Calu3 (cell line): ENCODE results near the gene SLC38A3. TPM values are rescaled to one million over a fixed set of nuclear protein-coding genes. Genes with fewer than 3 reads are reported as not detected.

ENCODE experiments used
- BruUV-seq: library from RNA; stranded (reverse); fragments of 400-500 nt; replicated peaks from 2 replicates; lab custom pipeline; 2021; lab: Mats Ljungman, UMichigan
- CTCF ChIA-PET: fragments of 300-600 bp; sonication (Branson Sonifier 250); formaldehyde crosslinking; loops from one replicate; lab custom pipeline; 2022; ENCODE audit warnings: antibody characterized with exemption; lab: Charles Lee
- DNase-seq: peaks from one replicate; pipeline ENCODE4 v3.0.0; 2022
- H3K27ac Mint-ChIP-seq: one replicate; pipeline ENCODE4 v1.8.0; 2022; ENCODE audit warnings: mixed read lengths; ENCODE audit not compliant: unreplicated experiment
- H3K27me3 Mint-ChIP-seq: one replicate; pipeline ENCODE4 v1.8.0; 2022; ENCODE audit warnings: mixed read lengths; ENCODE audit not compliant: unreplicated experiment
- H3K36me3 Mint-ChIP-seq: one replicate; pipeline ENCODE4 v1.8.0; 2022; ENCODE audit warnings: mild to moderate bottlenecking, moderate library complexity, mixed read lengths; ENCODE audit not compliant: insufficient read depth, unreplicated experiment
- H3K4me1 Mint-ChIP-seq: one replicate; pipeline ENCODE4 v1.8.0; 2022; ENCODE audit warnings: mild to moderate bottlenecking, low read depth, mixed read lengths; ENCODE audit not compliant: unreplicated experiment
- H3K4me3 Mint-ChIP-seq: one replicate; pipeline ENCODE4 v1.8.0; 2022; ENCODE audit warnings: mild to moderate bottlenecking, low read depth, moderate library complexity, mixed read lengths; ENCODE audit not compliant: unreplicated experiment
- H3K9me3 Mint-ChIP-seq: one replicate; pipeline ENCODE4 v1.8.0; 2022; ENCODE audit warnings: low read depth, mixed read lengths; ENCODE audit not compliant: unreplicated experiment
- intact Hi-C: fragments of 100-400 bp; cut with micrococcal nuclease; formaldehyde crosslinking; loops from one replicate; pipeline ENCODE4 v1.10.0; 2022; ENCODE audit not compliant: unreplicated experiment
- total RNA-seq: library from RNA; stranded (reverse); gene quantifications from 2 replicates; pipeline ENCODE4 v1.2.3, GENCODE V29; 2022
- TF ChIP-seq, protein P1 (sequence below): fragments of 200-600 bp; IDR thresholded peaks from one replicate; pipeline ENCODE4 v1.8.0; 2022; ENCODE audit warnings: antibody characterized with exemption; ENCODE audit not compliant: unreplicated experiment

Gene SLC38A3
- total RNA-seq, 1 experiment from 2014 or later = not detected

DNA sequence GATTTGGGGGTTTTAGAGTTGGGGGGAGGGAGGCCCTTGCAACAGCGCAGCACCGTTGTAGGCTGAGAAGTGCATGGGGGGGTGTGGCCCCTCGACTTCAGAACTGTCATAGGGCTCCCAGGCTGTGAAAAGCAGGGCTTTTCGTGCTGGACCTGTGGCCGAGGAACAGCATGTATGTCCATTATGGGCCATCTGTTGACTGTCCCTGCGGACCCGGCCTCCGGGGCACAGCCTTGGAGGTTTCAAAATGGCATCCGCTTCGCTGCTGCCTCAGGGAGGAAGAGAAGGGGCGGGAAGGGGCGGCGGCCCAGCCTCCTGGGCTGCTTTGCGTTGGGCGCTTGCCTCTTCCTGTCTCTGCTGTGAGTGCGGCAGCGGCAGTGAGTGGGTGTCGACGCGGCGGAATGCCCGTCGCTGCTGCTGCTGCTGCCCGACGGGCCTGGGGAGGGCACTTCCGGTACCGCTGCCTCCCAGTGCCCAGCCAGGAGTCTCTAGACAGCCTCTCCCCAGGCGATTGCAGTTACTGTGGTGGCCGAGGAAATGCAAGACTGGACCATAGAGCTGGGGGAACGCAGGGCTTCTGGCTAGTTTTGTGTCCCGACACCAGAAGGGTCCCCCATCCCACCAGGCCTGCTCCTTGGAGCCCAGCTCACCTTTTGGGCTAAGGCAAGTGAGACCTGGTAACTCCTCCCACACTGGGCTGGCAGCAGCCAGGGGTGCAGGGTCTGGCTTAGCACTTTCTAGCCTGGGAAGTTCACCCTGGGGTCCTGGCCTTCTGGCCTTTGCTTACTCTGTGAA is 32.9 kb downstream of the SLC38A3 start:
- intact Hi-C loops = no loop called here
- peaks cover 22% of the 10 kb centered on the region for H3K4me1 Mint-ChIP-seq
- peak overlapping the region; percentile 86 for H3K4me3 Mint-ChIP-seq
- H3K27me3 Mint-ChIP-seq = no peaks in the 10 kb centered on the region
- peak; percentile 78 for DNase-seq
- peaks cover 36% of the 10 kb centered on the region for H3K36me3 Mint-ChIP-seq
- H3K9me3 Mint-ChIP-seq = no peaks in the 10 kb centered on the region
- TF ChIP-seq, protein P1, sequence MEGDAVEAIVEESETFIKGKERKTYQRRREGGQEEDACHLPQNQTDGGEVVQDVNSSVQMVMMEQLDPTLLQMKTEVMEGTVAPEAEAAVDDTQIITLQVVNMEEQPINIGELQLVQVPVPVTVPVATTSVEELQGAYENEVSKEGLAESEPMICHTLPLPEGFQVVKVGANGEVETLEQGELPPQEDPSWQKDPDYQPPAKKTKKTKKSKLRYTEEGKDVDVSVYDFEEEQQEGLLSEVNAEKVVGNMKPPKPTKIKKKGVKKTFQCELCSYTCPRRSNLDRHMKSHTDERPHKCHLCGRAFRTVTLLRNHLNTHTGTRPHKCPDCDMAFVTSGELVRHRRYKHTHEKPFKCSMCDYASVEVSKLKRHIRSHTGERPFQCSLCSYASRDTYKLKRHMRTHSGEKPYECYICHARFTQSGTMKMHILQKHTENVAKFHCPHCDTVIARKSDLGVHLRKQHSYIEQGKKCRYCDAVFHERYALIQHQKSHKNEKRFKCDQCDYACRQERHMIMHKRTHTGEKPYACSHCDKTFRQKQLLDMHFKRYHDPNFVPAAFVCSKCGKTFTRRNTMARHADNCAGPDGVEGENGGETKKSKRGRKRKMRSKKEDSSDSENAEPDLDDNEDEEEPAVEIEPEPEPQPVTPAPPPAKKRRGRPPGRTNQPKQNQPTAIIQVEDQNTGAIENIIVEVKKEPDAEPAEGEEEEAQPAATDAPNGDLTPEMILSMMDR = no peak
- CTCF ChIA-PET = interaction anchor here (0.6 to 1.7 kb wide), 3 partner anchors 11 to 27 kb away, joined by 3 to 7 read pairs (median 5); no protein-coding TSS in a partner anchor
- peak overlapping the region; percentile 90 for H3K27ac Mint-ChIP-seq
- no TSS peak for BruUV-seq

DNA sequence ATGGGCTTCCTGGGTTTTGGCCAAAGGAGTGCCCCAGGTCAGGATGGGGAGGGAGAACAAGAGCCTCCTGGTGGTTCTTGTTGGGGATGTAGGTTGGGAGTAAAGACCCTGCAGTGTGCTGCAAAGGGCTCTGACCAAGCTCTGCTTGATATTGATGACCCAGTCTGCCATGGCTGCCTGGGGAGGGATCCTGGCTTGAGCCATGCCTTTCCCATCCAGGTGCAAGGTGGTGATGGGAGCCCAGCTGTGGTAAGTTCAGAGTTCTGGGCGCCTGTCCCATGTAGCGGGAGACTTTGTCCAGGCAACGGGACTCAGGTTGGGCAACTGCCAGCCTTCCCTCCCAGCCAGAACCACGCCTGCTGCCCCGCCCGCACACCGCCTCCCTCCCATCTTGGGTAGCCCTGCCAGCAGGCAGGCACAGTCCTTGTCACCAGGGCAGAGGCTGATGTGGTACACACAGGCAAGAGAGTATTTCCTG is 33.5 kb downstream of the SLC38A3 start:
- H3K4me3 Mint-ChIP-seq = peak overlapping the region; percentile 86
- BruUV-seq = TSS peak; percentile 5
- CTCF ChIA-PET = interaction anchor here (0.6 to 1.7 kb wide), 4 partner anchors 10 to 114 kb away, joined by 3 to 7 read pairs (median 5); no protein-coding TSS in a partner anchor
- no peaks in the 10 kb centered on the region for H3K9me3 Mint-ChIP-seq
- TF ChIP-seq, protein P1 = no peak
- H3K4me1 Mint-ChIP-seq = peaks cover 22% of the 10 kb centered on the region
- peaks cover 35% of the 10 kb centered on the region for H3K36me3 Mint-ChIP-seq
- intact Hi-C loops = no loop called here
- H3K27me3 Mint-ChIP-seq = no peaks in the 10 kb centered on the region
- DNase-seq = peak; percentile 78
- H3K27ac Mint-ChIP-seq = no peak overlapping the region

DNA sequence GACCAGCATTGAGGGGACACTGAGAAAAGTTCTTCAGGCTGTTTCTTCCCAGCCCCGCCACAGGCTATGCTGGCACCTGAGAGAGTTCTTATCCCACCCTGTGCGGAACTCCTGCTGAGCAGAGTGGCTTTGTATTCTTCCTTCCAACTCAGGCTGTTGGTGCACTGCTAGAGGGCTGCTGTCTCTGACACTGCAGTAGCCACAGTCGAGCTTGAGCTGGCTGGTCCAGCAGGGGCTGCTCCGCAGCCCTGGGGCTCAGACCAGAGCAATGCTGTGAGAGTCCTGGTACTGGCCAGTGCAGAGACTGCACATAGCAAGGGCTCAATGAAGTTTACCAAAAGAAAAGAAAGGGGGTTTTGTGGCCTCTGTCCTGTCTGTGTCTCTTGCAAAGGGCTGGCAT is 34.6 kb downstream of the SLC38A3 start:
- H3K36me3 Mint-ChIP-seq = peaks cover 39% of the 10 kb centered on the region
- no peak for DNase-seq
- peaks cover 22% of the 10 kb centered on the region for H3K4me1 Mint-ChIP-seq
- TF ChIP-seq, protein P1 = no peak
- BruUV-seq = no TSS peak
- no peak overlapping the region for H3K27ac Mint-ChIP-seq
- no peaks in the 10 kb centered on the region for H3K9me3 Mint-ChIP-seq
- intact Hi-C loops = no loop called here
- CTCF ChIA-PET = no interaction called here
- H3K4me3 Mint-ChIP-seq = no peak overlapping the region
- H3K27me3 Mint-ChIP-seq = no peaks in the 10 kb centered on the region

DNA sequence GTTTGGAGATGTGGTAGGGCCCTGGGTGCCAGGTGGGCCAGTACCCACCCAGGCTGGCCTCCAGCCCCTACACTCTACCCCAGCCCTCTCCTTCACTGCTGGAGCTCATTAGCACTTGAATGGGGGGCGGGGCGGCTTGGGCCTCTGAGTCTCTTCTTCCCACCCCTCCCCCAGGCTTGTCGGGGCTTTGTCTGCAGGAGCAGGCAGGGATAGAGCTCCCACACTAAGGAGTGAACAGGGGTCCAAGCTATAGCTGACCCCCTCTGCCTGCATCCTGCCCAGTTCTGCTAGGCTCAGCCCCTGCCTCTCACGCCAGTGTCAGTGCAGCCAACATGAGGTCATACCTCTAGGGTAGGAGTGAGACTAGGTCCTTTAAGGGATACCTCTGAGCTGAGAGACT is 36.1 kb downstream of the SLC38A3 start:
- Mint-ChIP-seq H3K27me3 (no peaks in the 10 kb centered on the region), H3K4me1 (peaks cover 22% of the 10 kb centered on the region), H3K36me3 (peaks cover 36% of the 10 kb centered on the region), H3K27ac (no peak overlapping the region), H3K9me3 (no peaks in the 10 kb centered on the region), H3K4me3 (no peak overlapping the region)
- intact Hi-C loops = no loop called here
- CTCF ChIA-PET = no interaction called here
- DNase-seq = no peak
- BruUV-seq = no TSS peak
- TF ChIP-seq, protein P1 = no peak
